K562 (cell line): Measurements from ENCODE around the gene HELZ. TPM values are rescaled to one million over a fixed set of nuclear protein-coding genes. Genes with fewer than 3 reads are reported as not detected.

Experiments used
- BRF1 ChIP-seq: IDR thresholded peaks from 3 replicates; pipeline ENCODE4 v1.6.1; 2011; ENCODE audit warnings: borderline replicate concordance, mild to moderate bottlenecking; ENCODE audit not compliant: insufficient read length; ENCODE audit errors: extremely low read depth
- CBX8 ChIP-seq: fragments of 200-600 bp; sonication (generic); IDR thresholded peaks from 2 replicates; pipeline ENCODE4 v1.6.1; 2012; ENCODE audit warnings: borderline replicate concordance, mixed run types, low read depth, mild to moderate bottlenecking, moderate library complexity, mixed read lengths, low read length, control low read depth, inconsistent platforms; ENCODE audit not compliant: poor library complexity, severe bottlenecking; ENCODE audit errors: extremely low read depth
- CHCHD3 ChIP-seq: fragments of 250-450 bp; sonication (Bioruptor Pico); IDR thresholded peaks from 2 replicates; pipeline ENCODE4 v2.1.2; 2022; ENCODE audit warnings: mild to moderate bottlenecking
- CREBBP ChIP-seq: IDR thresholded peaks from one replicate; pipeline ENCODE4 v1.6.1; 2012; ENCODE audit warnings: low read depth, mild to moderate bottlenecking, control low read depth, inconsistent platforms, low read length
- DIDO1 ChIP-seq: fragments of 450-650 bp; IDR thresholded peaks from 2 replicates; pipeline ENCODE4 v1.6.1; 2016; ENCODE audit warnings: low read depth, missing biosample characterization, missing genetic modification characterization
- ESRRB ChIP-seq: fragments of 250-450 bp; sonication (Bioruptor Pico); IDR thresholded peaks from 2 replicates; pipeline ENCODE4 v1.5.0; 2020; ENCODE audit warnings: mild to moderate bottlenecking, moderate library complexity, borderline replicate concordance
- HLTF ChIP-seq: fragments of 450-650 bp; IDR thresholded peaks from 2 replicates; pipeline ENCODE4 v1.6.1; 2016
- KAT2B ChIP-seq: IDR thresholded peaks from one replicate; pipeline ENCODE4 v1.6.1; 2012; ENCODE audit warnings: low read depth, mild to moderate bottlenecking, control low read depth, inconsistent platforms, low read length, moderate library complexity
- MCM5 ChIP-seq: fragments of 450-650 bp; IDR thresholded peaks from 2 replicates; pipeline ENCODE4 v1.6.1; 2016; ENCODE audit warnings: low read depth
- MTA2 ChIP-seq: fragments of 450-650 bp; IDR thresholded peaks from 2 replicates; pipeline ENCODE4 v1.6.1; 2016; ENCODE audit warnings: low read depth
- MYNN ChIP-seq, 2 experiments: sonication (generic); formaldehyde crosslinking in 1 of 2; IDR thresholded peaks; 2 replicates each; pipeline versions ENCODE4 v1.5.0 to v1.6.1; 2016 to 2020; ENCODE audit warnings: antibody characterized with exemption in 1 of 2, missing genetic modification reagents in 1 of 2
- PML ChIP-seq: IDR thresholded peaks from 2 replicates; pipeline ENCODE4 v1.6.1; 2012; ENCODE audit warnings: low read length, inconsistent platforms
- POLR3A ChIP-seq: IDR thresholded peaks from 2 replicates; pipeline ENCODE4 v1.6.1; 2011; ENCODE audit warnings: borderline replicate concordance, mild to moderate bottlenecking, moderate library complexity; ENCODE audit not compliant: insufficient read length, insufficient read depth; ENCODE audit errors: extremely low read depth
- RBM39 ChIP-seq: fragments of 200-400 bp; formaldehyde crosslinking; optimal IDR thresholded peaks from 2 replicates; pipeline ENCODE3; 2018; ENCODE audit warnings: low read depth, low read length
- RFX1 ChIP-seq: fragments of 450-650 bp; IDR thresholded peaks from 2 replicates; pipeline ENCODE4 v1.6.1; 2016; ENCODE audit warnings: mild to moderate bottlenecking, moderate library complexity
- SIRT6 ChIP-seq: IDR thresholded peaks from one replicate; pipeline ENCODE4 v1.6.1; 2012; ENCODE audit warnings: low read depth, mild to moderate bottlenecking, control low read depth, inconsistent platforms, low read length, moderate library complexity
- TAF7 ChIP-seq: fragments of 450-650 bp; IDR thresholded peaks from 2 replicates; pipeline ENCODE4 v1.6.1; 2016; ENCODE audit warnings: missing genetic modification characterization, missing compliant biosample characterization
- TFAM ChIP-seq: fragments of 250-450 bp; sonication (Bioruptor Pico); conservative IDR thresholded peaks from 2 replicates; pipeline ENCODE4 v1.5.0; 2021; ENCODE audit warnings: mild to moderate bottlenecking, moderate library complexity
- ZBTB1 ChIP-seq: sonication (generic); formaldehyde crosslinking; IDR thresholded peaks from 2 replicates; pipeline ENCODE4 v1.8.1; 2023; ENCODE audit warnings: missing genetic modification reagents, low read depth, mild to moderate bottlenecking, borderline replicate concordance
- polyA plus RNA-seq, 8 experiments: library from polyadenylated mRNA; depleted of rRNA in 4 of 8; stranded (reverse) in 5 of 8; unstranded in 3 of 8; fragments of >200 nt; fragmentation: Nextera tagmentation in 2 of 8; fragmentation: Illumina TruSeq in 1 of 8; extraction: Ambion mirVana in 2 of 8; extraction: Trizol in 1 of 8; gene quantifications; 2 replicates each; pipeline versions ENCODE4 v1.2.1 to v1.2.3, GENCODE V29; 2011 to 2014; ENCODE audit warnings: inconsistent platforms in 1 of 8, missing spikeins in 1 of 8
- total RNA-seq, 7 experiments: library from RNA; depleted of rRNA in 6 of 7; stranded (reverse); fragments of >200 nt in 6 of 7; fragmentation: Illumina TruSeq in 2 of 7; extraction: Trizol in 2 of 7; gene quantifications; 2 replicates each; pipeline versions ENCODE4 v1.2.1 to v1.2.3, GENCODE V29; 2011 to 2021; ENCODE audit warnings: low replicate concordance in 1 of 7
- TF ChIP-seq, protein P1 (sequence below): sonication (generic); IDR thresholded peaks from 2 replicates; pipeline ENCODE4 v1.6.1; 2016
- TF ChIP-seq, protein P2 (sequence below): sonication (generic); formaldehyde crosslinking; IDR thresholded peaks from 2 replicates; pipeline ENCODE4 v1.8.1; 2023; ENCODE audit warnings: mild to moderate bottlenecking, missing genetic modification reagents
- TF ChIP-seq, protein P3 (sequence below): fragments of 250-450 bp; sonication (Bioruptor Pico); IDR thresholded peaks from 2 replicates; pipeline ENCODE4 v1.4.0; 2020

The HELZ gene
- total and polyA plus RNA-seq, 9 of the 15 experiments (the other 6 are each of a cell fraction or from before 2014, with no cell fraction given), result 5.2 to 39.8 (median 17.3) TPM

DNA sequence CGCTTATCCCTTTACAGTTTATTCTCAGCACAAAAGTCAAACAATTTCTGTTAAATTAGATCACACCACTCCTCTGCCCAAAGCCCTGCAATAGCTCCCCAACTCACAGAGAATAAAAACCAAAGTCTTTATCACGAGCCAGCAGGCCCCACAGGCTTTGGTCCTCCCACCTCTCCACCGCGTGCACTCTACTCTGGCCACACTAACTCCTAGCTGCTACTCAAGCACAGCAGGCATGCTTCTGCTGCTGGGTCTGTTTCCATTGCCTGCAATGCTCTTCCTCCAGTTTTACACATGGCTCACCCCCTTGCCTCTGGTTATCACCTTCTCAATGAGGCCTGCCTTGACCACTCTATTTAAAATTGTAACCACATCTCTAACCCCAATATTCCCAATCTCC is 27.6 kb downstream of the HELZ start (continued):
- no peak for TF ChIP-seq MYNN (IDR thresholded peaks at IDR 0.05)
- TF ChIP-seq MYNN (CRISPR knock-in tag; IDR thresholded peaks at IDR 0.05), result no peak
- TF ChIP-seq, protein P1, sequence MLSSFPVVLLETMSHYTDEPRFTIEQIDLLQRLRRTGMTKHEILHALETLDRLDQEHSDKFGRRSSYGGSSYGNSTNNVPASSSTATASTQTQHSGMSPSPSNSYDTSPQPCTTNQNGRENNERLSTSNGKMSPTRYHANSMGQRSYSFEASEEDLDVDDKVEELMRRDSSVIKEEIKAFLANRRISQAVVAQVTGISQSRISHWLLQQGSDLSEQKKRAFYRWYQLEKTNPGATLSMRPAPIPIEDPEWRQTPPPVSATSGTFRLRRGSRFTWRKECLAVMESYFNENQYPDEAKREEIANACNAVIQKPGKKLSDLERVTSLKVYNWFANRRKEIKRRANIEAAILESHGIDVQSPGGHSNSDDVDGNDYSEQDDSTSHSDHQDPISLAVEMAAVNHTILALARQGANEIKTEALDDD, result 0 out of 2 replicates have a peak, but pooled peaks have one; percentile 24
- no peak for TF ChIP-seq RBM39
- no peak for TF ChIP-seq ESRRB (CRISPR knock-in tag)
- no peak for TF ChIP-seq BRF1
- no peak for TF ChIP-seq POLR3A
- 0 out of 2 replicates have a peak, but pooled peaks have one; percentile 27 for TF ChIP-seq PML
- TF ChIP-seq, protein P2, sequence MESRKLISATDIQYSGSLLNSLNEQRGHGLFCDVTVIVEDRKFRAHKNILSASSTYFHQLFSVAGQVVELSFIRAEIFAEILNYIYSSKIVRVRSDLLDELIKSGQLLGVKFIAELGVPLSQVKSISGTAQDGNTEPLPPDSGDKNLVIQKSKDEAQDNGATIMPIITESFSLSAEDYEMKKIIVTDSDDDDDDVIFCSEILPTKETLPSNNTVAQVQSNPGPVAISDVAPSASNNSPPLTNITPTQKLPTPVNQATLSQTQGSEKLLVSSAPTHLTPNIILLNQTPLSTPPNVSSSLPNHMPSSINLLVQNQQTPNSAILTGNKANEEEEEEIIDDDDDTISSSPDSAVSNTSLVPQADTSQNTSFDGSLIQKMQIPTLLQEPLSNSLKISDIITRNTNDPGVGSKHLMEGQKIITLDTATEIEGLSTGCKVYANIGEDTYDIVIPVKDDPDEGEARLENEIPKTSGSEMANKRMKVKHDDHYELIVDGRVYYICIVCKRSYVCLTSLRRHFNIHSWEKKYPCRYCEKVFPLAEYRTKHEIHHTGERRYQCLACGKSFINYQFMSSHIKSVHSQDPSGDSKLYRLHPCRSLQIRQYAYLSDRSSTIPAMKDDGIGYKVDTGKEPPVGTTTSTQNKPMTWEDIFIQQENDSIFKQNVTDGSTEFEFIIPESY (CRISPR knock-in tag), result peak; percentile 54; the same call in 1 of the 2 replicates
- TF ChIP-seq, protein P3, sequence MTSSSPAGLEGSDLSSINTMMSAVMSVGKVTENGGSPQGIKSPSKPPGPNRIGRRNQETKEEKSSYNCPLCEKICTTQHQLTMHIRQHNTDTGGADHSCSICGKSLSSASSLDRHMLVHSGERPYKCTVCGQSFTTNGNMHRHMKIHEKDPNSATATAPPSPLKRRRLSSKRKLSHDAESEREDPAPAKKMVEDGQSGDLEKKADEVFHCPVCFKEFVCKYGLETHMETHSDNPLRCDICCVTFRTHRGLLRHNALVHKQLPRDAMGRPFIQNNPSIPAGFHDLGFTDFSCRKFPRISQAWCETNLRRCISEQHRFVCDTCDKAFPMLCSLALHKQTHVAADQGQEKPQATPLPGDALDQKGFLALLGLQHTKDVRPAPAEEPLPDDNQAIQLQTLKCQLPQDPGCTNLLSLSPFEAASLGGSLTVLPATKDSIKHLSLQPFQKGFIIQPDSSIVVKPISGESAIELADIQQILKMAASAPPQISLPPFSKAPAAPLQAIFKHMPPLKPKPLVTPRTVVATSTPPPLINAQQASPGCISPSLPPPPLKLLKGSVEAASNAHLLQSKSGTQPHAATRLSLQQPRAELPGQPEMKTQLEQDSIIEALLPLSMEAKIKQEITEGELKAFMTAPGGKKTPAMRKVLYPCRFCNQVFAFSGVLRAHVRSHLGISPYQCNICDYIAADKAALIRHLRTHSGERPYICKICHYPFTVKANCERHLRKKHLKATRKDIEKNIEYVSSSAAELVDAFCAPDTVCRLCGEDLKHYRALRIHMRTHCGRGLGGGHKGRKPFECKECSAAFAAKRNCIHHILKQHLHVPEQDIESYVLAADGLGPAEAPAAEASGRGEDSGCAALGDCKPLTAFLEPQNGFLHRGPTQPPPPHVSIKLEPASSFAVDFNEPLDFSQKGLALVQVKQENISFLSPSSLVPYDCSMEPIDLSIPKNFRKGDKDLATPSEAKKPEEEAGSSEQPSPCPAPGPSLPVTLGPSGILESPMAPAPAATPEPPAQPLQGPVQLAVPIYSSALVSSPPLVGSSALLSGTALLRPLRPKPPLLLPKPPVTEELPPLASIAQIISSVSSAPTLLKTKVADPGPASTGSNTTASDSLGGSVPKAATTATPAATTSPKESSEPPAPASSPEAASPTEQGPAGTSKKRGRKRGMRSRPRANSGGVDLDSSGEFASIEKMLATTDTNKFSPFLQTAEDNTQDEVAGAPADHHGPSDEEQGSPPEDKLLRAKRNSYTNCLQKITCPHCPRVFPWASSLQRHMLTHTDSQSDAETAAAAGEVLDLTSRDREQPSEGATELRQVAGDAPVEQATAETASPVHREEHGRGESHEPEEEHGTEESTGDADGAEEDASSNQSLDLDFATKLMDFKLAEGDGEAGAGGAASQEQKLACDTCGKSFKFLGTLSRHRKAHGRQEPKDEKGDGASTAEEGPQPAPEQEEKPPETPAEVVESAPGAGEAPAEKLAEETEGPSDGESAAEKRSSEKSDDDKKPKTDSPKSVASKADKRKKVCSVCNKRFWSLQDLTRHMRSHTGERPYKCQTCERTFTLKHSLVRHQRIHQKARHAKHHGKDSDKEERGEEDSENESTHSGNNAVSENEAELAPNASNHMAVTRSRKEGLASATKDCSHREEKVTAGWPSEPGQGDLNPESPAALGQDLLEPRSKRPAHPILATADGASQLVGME, result no peak
- TF ChIP-seq TFAM, result no peak
- TF ChIP-seq SIRT6, result no peak
- TF ChIP-seq HLTF, result no peak
- no peak for TF ChIP-seq TAF7 (tag)
- no peak for TF ChIP-seq DIDO1
- TF ChIP-seq KAT2B, result no peak
- TF ChIP-seq CREBBP, result no peak
- no peak for TF ChIP-seq CHCHD3 (CRISPR knock-in tag)
- TF ChIP-seq CBX8, result no peak
- peak; percentile 79; the same call in 1 of the 2 replicates for TF ChIP-seq ZBTB1 (CRISPR knock-in tag)
- TF ChIP-seq MTA2, result peak; percentile 55; the same call in 1 of the 2 replicates
- no peak for TF ChIP-seq MCM5
- no peak for TF ChIP-seq RFX1
